C4-2B (cell line): ENCODE data around the gene SEMA5A.

Source experiments
- CTCF ChIP-seq: fragments of 450-650 bp; conservative IDR thresholded peaks from 2 replicates; pipeline ENCODE4 v1.5.1; 2017; ENCODE audit warnings: mild to moderate bottlenecking
- ZFX ChIP-seq: fragments of 450-650 bp; IDR thresholded peaks from 2 replicates; pipeline ENCODE4 v1.6.1; 2017

GRCh38 chr5:9335269-9335668 lies 210.6 kb downstream of the SEMA5A start:
- TF ChIP-seq CTCF (no peak), ZFX (no peak)
